ENCODE measurements around the gene TAF12. TPM values are rescaled to one million over a fixed set of nuclear protein-coding genes. Genes with fewer than 3 reads are reported as not detected.

The TAF12 gene
- total RNA-seq, 1 experiment from 2014 or later, result 18.6 TPM

GRCh38 chr1:28581531-28582247, 61.2 kb downstream of the TAF12 start (continued):
- TF ChIP-seq ZNF425 (CRISPR knock-in tag; conservative IDR thresholded peaks at IDR 0.05) (no peak), ZMAT4 (CRISPR knock-in tag; IDR thresholded peaks at IDR 0.05) (no peak), JUN (CRISPR knock-in tag; IDR thresholded peaks at IDR 0.05) (peak; percentile 89; the same call in 1 of the 2 replicates), ZNF232 (CRISPR knock-in tag; IDR thresholded peaks at IDR 0.05) (peak; percentile 93), TEAD1 (CRISPR knock-in tag; IDR thresholded peaks at IDR 0.05) (peak; percentile 95), IRF2 (CRISPR knock-in tag; IDR thresholded peaks at IDR 0.05; ENCODE audit: borderline replicate concordance, low read depth) (no peak), FOXP4 (CRISPR knock-in tag; IDR thresholded peaks at IDR 0.05) (peak; percentile 74), CTCF (IDR thresholded peaks at IDR 0.05) (no peak), ATF2 (CRISPR knock-in tag; IDR thresholded peaks at IDR 0.05; ENCODE audit: borderline replicate concordance, low read depth) (no peak), ZNF317 (CRISPR knock-in tag; IDR thresholded peaks at IDR 0.05; ENCODE audit: borderline replicate concordance, low read depth) (no peak), SOX15 (CRISPR knock-in tag; IDR thresholded peaks at IDR 0.05) (no peak), USF2 (CRISPR knock-in tag; IDR thresholded peaks at IDR 0.05) (peak; percentile 71), NFYB (CRISPR knock-in tag; conservative IDR thresholded peaks at IDR 0.05; ENCODE audit: low read depth) (0 out of 2 replicates have a peak, but pooled peaks have one; percentile 44), OVOL2 (CRISPR knock-in tag; IDR thresholded peaks at IDR 0.05; ENCODE audit: borderline replicate concordance) (no peak), ZNF416 (CRISPR knock-in tag; IDR thresholded peaks at IDR 0.05) (0 out of 2 replicates have a peak, but pooled peaks have one; percentile 65), ZBTB43 (CRISPR knock-in tag; IDR thresholded peaks at IDR 0.05) (peak; percentile 79; the same call in 1 of the 2 replicates), AFF4 (CRISPR knock-in tag; IDR thresholded peaks at IDR 0.05; ENCODE audit: borderline replicate concordance) (peak; percentile 74; the same call in 1 of the 2 replicates), ATF6 (CRISPR knock-in tag; IDR thresholded peaks at IDR 0.05) (0 out of 2 replicates have a peak, but pooled peaks have one; percentile 42), GTF2I (CRISPR knock-in tag; conservative IDR thresholded peaks at IDR 0.05) (no peak), CBFB (CRISPR knock-in tag; IDR thresholded peaks at IDR 0.05; ENCODE audit: low read depth) (no peak; the same call in 1 of the 2 replicates), FOXJ3 (CRISPR knock-in tag; IDR thresholded peaks at IDR 0.05; ENCODE audit: borderline replicate concordance) (no peak), ZNF423 (CRISPR knock-in tag; IDR thresholded peaks at IDR 0.05) (no peak)
